Glomerular endothelial cell (primary cell): ENCODE measurements around the gene SPTSSA. TPM values are rescaled to one million over a fixed set of nuclear protein-coding genes. Genes with fewer than 3 reads are reported as not detected.
"Not testable (repeated sequence)": the region's sequence is repeated elsewhere in the genome, so short reads cannot be mapped to it uniquely, and the experiment has no call there.

Experiments used
- DNase-seq: peaks from one replicate; pipeline ENCODE4 v3.0.0-alpha.2; 2011; ENCODE audit warnings: low read depth, low spot score; ENCODE audit errors: extremely low read depth
- total RNA-seq: library from RNA; depleted of rRNA; stranded (reverse); fragments of >200 nt; gene quantifications from 2 replicates; pipeline ENCODE4 v1.2.3, GENCODE V29; 2015

Gene SPTSSA
- total RNA-seq, 1 donor from 2014 or later, result 18.8 TPM

DNA sequence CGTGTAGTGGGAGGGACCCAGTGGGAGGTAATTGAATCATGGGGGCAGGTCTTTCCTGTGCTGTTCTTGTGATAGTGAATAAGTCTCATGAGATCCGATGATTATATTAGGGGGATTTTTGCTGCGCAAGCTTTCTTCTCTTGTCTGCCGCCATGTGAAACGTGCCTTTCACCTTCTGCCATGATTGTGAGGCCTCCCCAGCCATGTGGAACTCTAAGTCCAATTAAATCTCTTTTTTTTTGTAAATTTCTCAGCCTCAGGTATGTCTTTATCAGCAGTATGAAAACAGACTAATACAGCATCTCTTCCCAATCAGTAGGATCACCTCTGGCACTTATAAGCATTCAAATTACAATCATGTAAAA is 34.0 kb downstream of the SPTSSA start:
- not testable (repeated sequence) for DNase-seq

GRCh38 chr14:34426313-34427295 is 35.4 kb downstream of the SPTSSA start:
- DNase-seq, result no peak

- DNase-seq, result no peak
Observed at GRCh38 chr14:34425095-34425851, 36.8 kb downstream of the SPTSSA start.

DNA sequence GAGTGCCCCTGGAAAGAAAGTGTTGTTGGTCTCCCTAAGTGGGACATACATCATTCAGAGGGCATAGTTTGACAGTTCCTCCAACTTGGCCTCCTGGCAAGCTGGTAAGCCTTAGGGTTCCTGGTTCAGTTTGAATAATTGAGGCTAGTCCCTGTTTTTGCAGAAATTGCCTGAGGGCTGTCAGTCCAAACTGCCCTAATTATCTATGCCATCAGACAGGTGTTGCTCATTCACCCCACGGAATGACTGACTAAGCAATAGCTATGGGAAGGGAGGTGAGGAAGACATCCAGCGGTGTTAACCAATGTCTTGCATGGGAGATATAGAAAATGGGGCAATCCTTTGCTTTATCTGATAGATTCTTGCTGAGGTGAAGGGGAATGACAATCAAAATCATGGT is 37.6 kb downstream of the SPTSSA start:
- DNase-seq, result no peak

GRCh38 chr14:34423445-34423844 is 38.6 kb downstream of the SPTSSA start:
- no peak for DNase-seq

- DNase-seq, result no peak
Observed at GRCh38 chr14:34420547-34421150, 41.4 kb downstream of the SPTSSA start.

DNA sequence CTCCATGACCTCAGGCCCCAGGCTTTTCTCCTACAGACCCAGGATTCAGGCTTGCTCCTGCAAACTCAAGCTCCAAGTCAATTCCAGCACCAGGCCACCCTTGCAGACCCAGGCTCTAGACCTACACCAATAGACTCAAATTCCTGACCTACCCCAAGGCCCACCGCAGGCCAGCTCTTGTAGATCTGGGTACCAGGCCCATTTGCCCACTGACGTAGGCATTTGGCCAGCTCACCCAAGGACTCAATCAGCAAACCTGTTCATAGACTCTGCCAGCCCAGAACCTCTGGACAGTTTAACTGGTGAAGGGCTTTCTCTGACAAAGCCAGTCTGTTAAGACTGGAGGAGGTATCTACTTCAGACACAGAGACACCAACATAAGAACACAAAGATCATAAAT is 52.3 kb downstream of the SPTSSA start:
- DNase-seq, result no peak

DNA sequence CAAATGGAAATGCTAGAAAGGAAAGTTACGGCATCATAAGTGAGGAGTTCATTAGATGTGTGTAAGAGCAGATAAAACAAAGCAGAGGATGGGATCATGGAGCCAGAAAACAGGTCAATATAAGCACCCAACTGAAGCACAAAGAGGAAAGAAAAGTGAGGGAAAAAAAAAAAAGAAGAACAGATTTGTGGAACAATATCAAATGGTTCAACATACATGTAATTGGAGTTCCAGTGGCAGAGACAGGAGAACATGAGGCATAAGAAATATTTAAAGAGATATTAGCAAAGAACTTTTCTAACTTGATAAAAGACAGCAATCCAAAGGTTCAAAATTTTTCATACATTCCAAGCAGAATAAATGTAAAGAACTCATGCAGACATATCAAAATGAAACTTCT is 54.1 kb downstream of the SPTSSA start:
- DNase-seq, result no peak

DNA sequence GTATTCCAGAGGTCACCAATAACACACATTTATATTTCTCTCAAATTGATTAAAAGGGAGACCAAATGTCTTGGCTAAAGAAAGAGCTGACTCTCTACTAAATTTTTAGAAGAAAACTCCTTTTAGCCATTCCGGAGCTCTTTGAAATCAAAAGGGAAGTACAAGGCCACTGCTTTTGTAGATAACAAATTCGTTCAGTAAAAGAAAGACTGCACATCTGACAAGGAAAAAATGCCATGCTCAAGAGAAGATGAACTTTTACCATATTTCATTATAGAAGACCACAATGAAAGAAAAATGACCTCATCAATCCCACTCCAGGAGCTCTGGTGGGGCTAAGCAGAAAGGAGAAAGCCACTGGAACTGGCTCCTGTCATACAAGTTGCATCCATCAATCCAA is 57.6 kb downstream of the SPTSSA start:
- DNase-seq, result no peak

DNA sequence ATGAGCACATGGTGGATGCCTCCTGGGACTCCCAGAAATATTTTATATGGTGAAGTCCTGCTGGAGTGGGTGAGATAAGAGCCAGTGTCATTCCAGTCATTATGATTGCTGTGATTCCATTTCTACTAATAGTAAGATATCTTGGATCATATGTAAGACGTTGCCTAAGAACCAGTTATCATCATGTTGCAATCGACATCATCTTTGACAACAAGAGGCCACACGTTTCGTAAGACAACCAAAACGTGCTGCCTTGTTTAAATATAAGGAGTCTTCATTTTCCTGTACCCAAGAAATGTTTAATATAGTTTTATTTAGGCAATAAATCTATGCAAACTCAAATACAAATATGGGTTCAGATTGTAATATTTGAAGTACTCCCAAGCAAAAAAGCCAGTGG is 58.4 kb downstream of the SPTSSA start:
- no peak for DNase-seq

DNA sequence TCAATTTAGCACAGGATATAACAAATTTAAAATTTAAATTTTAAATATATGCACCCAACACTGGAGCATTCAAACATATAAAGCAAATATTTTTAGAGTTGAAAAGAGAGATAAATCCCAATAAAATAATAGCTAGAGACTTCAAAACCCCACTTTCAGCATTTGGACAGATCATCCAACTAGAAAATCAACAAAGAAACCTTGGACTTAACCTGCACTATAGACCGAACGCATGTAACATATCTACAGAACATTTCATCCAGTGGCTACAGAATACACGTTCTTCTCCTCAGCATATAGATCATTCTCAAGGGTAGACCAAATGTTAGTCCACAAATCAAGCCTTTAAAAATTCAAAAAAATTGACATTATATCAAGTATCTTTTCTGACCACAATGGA is 64.0 kb downstream of the SPTSSA start:
- DNase-seq, result no peak

- no peak for DNase-seq
Observed at GRCh38 chr14:34387974-34388516, 74.0 kb downstream of the SPTSSA start.

GRCh38 chr14:34386865-34387485 is 75.1 kb downstream of the SPTSSA start:
- no peak for DNase-seq

- not testable (repeated sequence) for DNase-seq
Observed at GRCh38 chr14:34385881-34386280, 76.2 kb downstream of the SPTSSA start.

DNA sequence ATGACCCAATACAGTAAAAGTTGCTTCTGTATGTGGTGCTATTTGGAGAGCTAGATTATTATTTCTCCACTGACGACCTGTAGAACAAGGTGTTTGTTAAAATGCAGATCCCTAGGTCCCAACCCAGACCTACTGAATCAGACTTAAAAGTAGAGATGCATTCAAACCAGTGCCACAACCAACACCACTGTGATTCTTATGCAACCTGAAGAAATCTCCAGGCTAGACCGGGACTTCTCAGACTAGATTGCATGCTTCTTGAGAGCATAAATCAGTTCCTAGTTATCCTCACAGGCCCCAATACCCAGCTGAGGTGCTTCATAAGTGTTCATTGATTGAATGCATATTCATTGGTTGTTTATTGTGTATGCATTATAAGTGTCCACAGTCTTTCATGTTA is 78.2 kb downstream of the SPTSSA start:
- no peak for DNase-seq

Other genes starting within 250 kb of the SPTSSA start
- 18.9 and 23.5 TPM in 2 replicates for gene EAPP, start 77.5 kb upstream of the SPTSSA start, total RNA-seq
- 161 and 256 TPM in 2 replicates for gene SNX6, start 167.9 kb upstream of the SPTSSA start, total RNA-seq